ENCODE data around the gene ID2. TPM values are rescaled to one million over a fixed set of nuclear protein-coding genes. Genes with fewer than 3 reads are reported as not detected.

Gene ID2
- total and polyA plus RNA-seq, 10 of the 15 experiments (the other 5 are each of a cell fraction or from before 2014, with no cell fraction given), result 39.0 to 613 (median 73.6) TPM

GRCh38 chr2:8693157-8693821 lies 11.4 kb downstream of the ID2 start (continued):
- TF ChIP-seq ZBTB4 (CRISPR knock-in tag; IDR thresholded peaks at IDR 0.05), result no peak
- no peak for TF ChIP-seq PRDM15 (CRISPR knock-in tag; IDR thresholded peaks at IDR 0.05)
- TF ChIP-seq IKZF2 (IDR thresholded peaks at IDR 0.05), result peak; percentile 14 to 38; a peak in 2 of 4 replicates
- TF ChIP-seq MTA3 (IDR thresholded peaks at IDR 0.05; ENCODE audit: borderline replicate concordance, low read length), result no peak
- TF ChIP-seq BHLHE40 (IDR thresholded peaks at IDR 0.05; ENCODE audit: borderline replicate concordance in 1 of 2, low read depth in 2 of 2, low read length in 1 of 2), result peak in 1 of 2 experiments; percentile 49; a peak in 1 of 4 replicates
- TF ChIP-seq POU2F2 (IDR thresholded peaks at IDR 0.05; ENCODE audit: borderline replicate concordance, low read depth, low read length), result no peak
- no peak for TF ChIP-seq IRF4 (IDR thresholded peaks at IDR 0.05; ENCODE audit: low read depth, low read length)
- TF ChIP-seq GATAD2B (conservative IDR thresholded peaks at IDR 0.05; ENCODE audit: low read depth), result 0 out of 2 replicates have a peak, but pooled peaks have one; percentile 45
- no peak for TF ChIP-seq ATF3 (IDR thresholded peaks at IDR 0.05; ENCODE audit: borderline replicate concordance, extremely low read depth, low read depth, low read length)
- no peak for TF ChIP-seq ZNF687 (IDR thresholded peaks at IDR 0.05)
- no peak for TF ChIP-seq RFX5 (IDR thresholded peaks at IDR 0.05; ENCODE audit: low read depth, low read length)
- peak; percentile 55 to 76 (median 58) for TF ChIP-seq CTCF (IDR thresholded peaks at IDR 0.05 in 2 of 3, conservative IDR thresholded peaks at IDR 0.05 in 1 of 3; ENCODE audit: control insufficient read depth in 2 of 3, extremely low read depth in 1 of 3, insufficient read depth in 1 of 3, low read depth in 3 of 3, low read length in 3 of 3)
- 0 out of 2 replicates have a peak, but pooled peaks have one; percentile 9 for TF ChIP-seq CHD2 (IDR thresholded peaks at IDR 0.05; ENCODE audit: borderline replicate concordance, low read depth, low read length)

Data from GM12878 (cell line).